ENCODE data around the gene CCDC127.

Gene CCDC127

GRCh38 chr5:155651-156410 lies 62.1 kb downstream of the CCDC127 start:
- no peak for DNase-seq

GRCh38 chr5:154826-155225 lies 63.1 kb downstream of the CCDC127 start:
- no peak for DNase-seq

GRCh38 chr5:154236-154635 lies 63.7 kb downstream of the CCDC127 start:
- no peak for DNase-seq

GRCh38 chr5:153256-153655 lies 64.7 kb downstream of the CCDC127 start:
- no peak for DNase-seq

- no peak for DNase-seq
Measured at GRCh38 chr5:152077-152476, 65.9 kb downstream of the CCDC127 start.

- no peak for DNase-seq
Measured at GRCh38 chr5:150746-151145, 67.2 kb downstream of the CCDC127 start.

- no peak for DNase-seq
Measured at GRCh38 chr5:149745-150485, 68.0 kb downstream of the CCDC127 start.

GRCh38 chr5:147751-148150 lies 70.2 kb downstream of the CCDC127 start:
- DNase-seq: no peak

All from activated T-cell treated with anti-CD3 and anti-CD28 coated beads for 4 hours (primary cell).